ENCODE results near the gene RAB3B. TPM values are rescaled to one million over a fixed set of nuclear protein-coding genes. Genes with fewer than 3 reads are reported as not detected.
"Not testable (repeated sequence)": the region's sequence is repeated elsewhere in the genome, so short reads cannot be mapped to it uniquely, and the experiment has no call there.

Gene RAB3B
- total RNA-seq, 1 experiment from 2014 or later, result 2.7 TPM

DNA sequence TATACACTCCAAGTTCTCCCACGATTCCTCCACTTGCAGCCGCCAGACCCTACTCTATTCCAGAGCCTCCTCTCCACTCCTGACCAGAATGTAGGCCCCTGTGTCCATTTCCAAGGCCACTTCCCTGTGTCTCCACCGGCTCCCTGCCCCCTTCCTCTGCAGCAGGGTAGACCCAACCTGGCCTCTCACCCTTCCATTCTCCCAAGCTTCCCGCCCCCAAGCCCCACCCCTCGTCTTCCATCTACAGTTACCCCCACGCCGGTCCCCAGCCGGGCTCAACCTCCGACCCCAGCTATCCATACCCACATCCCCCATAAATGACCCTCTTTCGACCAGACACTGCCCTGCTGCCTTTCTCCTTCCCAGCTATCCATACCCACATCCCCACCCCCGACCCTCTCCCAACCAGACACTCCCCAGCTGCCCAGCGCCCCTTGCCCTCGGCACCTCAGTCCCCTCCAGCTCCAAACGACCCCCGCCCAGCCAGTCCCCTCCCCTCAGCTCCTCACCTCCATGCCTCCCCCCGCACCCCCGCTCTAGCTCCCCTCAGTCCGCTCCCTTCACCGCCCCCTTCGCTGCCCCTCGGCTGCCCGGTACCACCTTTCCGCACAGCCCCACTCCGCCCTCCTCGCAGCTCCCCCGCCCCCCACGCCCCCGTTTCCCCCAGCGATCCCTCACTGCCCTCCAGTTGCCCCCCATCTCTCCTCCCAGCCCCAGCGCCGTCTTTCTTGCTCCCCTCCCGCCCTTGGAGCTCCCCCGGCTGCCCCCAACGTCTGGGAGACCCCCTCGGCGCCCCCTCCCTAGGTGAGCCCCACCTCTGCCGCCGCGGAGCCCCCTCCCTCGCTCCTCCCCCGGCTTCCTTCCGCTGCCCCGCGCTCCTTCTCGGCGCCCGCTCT, 670 bp downstream of the RAB3B start:
- DNase-seq (ENCODE audit: low read depth), result no peak

DNA sequence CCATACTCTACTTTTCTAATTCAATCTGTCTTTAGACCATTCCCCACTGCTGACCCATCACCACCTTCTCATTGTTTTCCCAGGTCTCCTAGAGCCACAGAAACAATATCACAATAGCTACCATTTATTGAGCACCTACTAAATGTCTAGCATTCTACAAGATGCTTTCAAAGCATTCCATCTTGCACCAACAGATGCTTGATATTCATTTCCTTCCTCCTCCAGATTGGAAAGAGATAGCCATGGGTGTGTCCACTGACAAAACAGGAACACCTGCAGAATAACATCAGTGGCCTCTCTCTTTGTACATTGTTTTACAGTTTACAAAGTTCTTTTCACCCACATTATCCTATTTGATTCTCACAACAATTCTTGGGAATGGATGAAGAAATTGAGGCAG, 2.2 kb downstream of the RAB3B start:
- no peak for DNase-seq (ENCODE audit: low read depth)

DNA sequence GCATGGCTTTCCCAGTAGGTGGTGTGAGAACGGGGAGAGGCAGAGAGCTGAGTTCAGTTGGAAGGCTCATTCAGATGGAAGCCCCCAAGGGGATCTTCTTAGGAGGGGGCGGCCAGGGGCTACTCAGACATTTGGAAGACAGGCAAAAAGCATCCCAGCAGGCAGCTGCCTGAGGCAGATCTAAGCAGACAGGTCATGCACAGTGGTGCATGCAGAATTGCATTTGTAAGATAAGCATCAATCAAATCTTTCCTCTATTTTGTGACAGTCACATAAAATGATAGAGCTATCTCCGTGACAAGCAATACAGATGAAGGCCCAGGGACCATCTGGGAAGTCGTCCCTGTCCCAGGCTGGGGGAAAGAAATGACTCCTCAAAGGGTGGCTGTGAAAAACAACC, 3.8 kb downstream of the RAB3B start:
- DNase-seq (ENCODE audit: low read depth), result no peak

DNA sequence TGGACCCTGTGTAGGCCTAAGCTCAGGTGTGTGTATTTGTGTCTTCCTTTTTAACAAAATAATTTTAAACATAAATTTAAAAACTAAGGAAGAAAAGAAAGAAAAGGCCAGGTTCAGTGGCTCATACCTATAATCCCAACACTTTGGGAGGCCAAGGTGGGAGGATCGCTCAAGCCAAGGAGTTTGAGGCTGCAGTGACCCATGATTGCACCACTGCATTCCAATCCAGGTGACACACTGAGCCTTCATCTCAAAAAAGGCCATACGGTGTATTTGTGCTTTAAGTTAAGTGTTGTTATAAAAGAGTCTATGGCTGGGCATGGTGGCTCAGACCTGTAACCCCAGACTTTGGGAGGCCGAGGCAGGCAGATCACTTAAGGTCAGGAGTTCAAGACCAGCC, 8.3 kb downstream of the RAB3B start:
- DNase-seq (ENCODE audit: low read depth), result no peak

DNA sequence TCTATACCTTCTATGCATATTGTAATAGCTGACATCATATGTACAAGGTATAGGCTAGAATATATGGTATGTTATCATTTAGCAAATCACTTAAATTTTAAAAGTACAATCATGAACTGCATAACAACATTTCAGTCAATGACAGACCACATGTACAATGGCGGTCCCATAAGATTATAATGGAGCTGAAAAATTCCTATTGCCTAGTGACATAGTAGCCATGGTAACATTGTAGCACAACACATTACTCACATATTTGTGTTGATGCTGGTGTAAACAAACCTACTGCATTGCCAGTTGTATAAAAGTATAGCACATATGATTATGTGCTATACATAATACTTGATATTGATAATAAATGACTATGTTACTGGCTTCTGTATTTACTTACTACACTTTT, 8.9 kb downstream of the RAB3B start:
- DNase-seq (ENCODE audit: low read depth), result no peak

DNA sequence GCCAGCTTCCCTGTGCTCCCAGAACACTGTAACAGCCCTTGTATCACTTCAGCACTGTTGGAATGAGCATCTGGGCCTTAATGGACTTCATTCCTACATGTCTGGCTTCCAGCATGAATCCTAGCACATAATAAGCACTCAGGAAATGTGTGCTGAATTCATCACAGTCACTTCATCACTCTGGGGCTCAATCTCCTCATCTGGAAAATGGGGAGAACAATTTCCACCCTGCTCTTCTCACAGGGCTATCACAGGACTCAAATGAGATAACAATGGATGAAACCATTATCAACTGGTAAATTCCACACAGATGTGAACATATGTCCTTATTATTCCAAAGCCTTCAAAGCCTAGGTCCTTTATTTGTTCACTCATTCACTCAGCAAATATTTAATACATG, 12.4 kb downstream of the RAB3B start:
- no peak for DNase-seq (ENCODE audit: low read depth)

DNA sequence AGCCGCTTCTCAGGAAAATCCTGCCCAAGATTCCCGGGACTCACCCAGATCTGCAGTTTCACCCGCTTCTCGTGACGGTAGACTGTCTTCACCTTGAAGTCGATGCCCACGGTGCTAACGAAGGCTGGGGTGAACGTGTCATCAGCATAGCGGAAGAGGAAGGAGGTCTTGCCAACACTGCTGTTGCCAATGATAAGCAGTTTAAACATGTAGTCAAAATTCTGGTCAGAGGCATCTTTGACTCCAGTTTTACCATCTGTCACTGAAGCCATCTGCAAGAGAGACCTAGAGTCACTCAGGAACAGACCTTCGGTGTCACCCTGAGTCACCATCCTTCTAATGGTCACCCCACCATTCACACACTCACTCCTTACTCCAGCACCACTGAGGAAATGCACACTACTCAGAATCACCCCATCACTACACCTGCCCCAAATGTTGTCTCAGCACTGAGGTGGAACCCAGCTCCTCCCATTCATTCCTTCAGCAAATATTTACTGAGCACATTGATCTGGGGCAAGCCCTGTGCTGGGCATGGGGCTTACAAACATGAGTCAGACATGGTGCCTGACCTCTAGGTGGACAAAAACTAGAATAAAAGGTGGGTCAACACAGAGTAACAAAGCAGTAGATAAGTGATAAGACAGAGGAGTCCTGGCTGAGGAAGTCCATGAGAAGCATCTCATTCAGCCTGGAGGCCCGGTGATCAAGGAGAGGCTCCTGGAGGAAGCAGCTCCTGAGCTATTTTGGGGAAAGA, 13.5 kb downstream of the RAB3B start:
- DNase-seq (ENCODE audit: low read depth), result no peak

DNA sequence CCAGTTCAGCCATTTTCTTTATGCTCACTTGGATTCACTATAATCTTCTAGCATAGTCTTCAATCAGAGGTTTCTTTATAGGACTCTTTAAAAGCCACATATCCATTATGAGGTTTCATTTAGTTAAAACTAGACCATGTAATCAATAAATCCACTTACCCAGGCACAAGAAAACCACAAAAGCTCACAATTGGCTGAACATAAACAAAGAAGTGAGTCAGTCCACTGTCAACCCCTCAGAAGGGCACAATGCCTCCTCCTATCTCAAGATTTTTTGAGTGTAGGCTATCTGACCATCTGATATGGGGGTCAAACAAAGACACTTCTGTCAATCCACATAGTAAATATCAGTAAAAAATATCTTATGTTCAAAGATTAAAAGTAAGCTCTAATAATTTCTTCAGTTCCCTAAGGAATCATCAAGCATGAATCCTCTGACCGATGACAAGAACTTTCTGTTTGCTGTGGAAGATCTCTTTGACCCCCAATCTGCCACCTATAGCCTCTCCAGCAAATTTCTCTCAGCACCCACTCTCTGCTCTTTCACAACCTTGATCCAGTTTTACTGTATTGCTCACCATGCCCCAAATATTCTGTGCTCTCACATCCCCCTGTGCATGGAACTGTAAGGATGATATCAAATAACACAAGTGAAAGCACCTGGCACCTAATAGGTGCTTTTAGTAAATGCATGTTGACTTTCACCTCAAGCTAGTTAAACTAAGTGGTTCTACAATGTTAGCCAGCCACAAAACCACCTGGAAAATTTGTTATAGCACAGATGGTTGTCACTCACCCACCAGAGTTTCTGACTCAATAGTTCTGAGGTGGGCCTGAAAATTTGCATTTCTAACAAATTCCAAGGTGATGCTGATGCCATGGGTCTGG, 16.7 kb downstream of the RAB3B start:
- DNase-seq (ENCODE audit: low read depth), result peak; percentile 33

DNA sequence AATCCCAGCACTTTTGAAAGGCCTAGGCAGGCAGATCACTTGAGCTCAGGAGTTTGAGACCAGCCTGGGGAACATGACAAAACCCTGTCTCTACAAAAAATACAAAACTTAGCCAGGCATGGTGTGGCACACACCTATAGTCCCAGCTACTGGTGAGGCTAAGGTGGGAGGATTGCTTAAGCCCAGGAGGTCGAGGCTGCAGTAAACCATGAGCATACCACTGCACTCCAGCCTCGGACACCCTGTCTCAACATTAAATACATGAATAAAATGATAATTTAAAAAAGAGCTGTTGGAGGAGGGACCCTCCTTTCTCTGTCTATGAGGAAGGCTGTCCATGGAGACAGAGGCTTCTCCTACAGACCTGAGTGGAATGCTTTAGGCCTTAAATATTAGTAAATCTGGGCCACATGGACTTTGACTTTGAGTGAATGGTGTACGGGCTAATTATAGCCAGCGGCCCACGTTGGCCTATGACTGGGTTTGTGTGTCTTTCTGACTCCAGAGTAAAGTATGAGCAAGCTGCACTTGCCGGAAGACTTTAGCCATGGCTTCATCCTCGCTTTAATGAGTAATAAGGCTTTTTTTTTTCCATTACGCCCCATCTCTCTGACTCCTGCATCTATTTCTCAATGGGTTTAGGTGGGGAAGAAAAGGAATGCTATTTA, 21.3 kb downstream of the RAB3B start:
- peak; percentile 52 for DNase-seq (ENCODE audit: low read depth)

DNA sequence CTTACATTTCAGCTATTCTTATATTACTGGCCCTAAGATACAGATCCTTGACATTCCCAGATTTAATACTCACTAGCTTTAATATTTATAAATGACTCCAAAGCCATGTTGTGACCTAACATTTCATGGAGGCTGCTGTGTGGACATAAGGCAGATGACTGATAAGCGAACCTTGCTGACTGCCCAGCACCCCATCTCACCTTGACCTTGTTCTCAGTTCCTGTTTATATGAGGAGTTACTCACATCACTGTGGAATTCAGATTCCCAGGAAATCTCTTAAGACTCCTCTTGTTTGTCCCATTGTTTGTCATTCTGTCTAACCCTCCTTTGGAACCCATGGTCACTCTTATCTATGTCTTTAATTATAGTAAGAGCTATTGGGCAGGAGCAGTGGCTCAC, 21.9 kb downstream of the RAB3B start:
- no peak for DNase-seq (ENCODE audit: low read depth)

DNA sequence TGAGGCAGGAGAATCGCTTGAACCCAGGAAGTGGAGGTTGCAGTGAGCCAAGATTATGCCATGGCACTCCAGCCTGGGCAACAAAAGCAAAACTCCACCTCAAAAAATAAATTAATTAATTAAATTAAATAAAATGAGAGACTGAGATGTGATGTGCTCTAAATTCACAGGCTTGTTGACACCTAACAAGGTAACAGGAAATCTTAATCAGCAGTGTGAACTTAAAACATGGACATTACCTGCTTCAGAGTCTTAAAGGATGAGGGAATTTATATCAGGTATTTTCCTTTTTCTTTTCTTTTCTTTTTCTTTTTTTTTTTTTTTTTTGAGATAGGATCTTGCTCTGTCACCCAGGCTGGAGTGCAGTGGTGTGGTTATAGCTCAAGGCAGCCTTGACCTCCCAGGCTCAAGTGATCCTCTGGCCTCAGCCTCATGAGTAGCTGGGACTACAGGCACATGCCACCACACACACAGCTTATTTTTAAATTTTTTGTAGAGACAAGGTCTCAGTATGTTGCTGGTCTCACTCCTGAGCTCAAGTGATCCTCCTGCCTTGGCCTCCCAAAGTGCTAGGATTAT, 23.2 kb downstream of the RAB3B start:
- not testable (repeated sequence) for DNase-seq (ENCODE audit: low read depth)

DNA sequence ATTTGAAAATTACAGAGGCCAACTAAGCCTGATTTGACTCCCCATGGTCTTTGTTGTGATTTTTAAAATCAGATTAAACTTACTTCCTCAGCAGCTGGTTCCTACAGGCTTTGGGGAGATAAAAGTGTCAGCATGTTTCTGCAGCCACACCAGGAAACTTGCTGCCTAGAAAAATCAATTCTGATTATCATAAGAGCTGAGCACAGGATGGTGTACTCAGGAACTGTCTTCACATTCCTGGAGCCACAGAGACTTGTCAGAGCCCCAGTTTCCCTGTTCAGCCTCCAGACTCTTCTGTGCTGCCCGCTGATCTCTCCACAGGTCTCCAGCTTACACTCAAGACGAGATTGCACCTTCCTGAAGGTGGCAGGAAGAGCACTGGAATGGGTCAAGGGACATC, 23.9 kb downstream of the RAB3B start:
- DNase-seq (ENCODE audit: low read depth), result no peak

DNA sequence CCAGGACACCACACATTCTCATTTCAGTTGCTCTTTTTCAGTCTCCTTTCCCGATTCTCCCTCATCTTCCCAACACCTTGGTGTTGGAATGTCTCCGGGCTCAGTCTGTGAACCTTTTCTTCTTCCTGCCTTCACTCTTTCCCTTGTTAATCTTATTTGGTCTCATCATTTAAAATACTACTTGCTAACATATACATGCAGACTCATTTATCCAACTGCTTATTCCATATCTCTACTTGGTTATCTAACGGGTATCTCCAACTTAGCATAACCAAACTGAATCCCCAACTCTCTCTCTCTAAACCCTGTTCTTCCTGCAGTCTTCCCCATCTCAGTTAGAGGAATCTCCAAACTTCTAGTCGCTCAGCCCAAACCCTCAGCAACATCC, 26.2 kb downstream of the RAB3B start:
- no peak for DNase-seq (ENCODE audit: low read depth)

DNA sequence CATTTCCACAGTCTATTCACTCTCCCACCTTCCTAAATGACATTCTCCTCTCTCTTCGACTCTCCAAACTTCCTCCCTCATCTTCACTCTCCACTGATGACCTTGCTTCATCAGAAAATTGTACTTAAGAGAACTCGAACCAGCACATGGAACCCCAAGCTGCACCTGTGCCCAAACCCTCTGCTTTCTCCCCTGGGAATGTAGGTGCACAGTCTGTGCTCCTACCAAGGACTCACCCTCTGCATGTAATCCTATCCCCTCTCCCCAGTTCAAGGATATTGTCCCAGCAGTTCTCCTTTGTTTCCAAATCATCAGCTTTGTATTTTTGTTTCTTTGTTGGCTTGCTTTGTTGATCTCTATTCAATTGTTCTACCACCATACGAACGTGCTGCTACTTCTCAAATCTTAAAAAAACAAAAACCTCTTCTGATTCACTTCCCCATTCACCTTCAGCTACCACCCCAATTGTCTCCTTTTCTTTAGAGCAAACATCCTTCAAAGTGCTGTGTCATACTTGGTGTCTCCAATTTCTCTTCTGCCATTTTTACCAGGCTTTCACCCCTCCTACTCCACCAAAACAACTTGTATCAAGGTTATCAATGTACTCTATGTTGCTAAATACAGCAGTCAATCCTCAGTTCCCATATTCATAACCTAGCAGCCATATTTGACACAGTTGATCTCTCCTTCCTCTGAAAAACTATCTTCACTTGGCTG, 26.8 kb downstream of the RAB3B start:
- no peak for DNase-seq (ENCODE audit: low read depth)

DNA sequence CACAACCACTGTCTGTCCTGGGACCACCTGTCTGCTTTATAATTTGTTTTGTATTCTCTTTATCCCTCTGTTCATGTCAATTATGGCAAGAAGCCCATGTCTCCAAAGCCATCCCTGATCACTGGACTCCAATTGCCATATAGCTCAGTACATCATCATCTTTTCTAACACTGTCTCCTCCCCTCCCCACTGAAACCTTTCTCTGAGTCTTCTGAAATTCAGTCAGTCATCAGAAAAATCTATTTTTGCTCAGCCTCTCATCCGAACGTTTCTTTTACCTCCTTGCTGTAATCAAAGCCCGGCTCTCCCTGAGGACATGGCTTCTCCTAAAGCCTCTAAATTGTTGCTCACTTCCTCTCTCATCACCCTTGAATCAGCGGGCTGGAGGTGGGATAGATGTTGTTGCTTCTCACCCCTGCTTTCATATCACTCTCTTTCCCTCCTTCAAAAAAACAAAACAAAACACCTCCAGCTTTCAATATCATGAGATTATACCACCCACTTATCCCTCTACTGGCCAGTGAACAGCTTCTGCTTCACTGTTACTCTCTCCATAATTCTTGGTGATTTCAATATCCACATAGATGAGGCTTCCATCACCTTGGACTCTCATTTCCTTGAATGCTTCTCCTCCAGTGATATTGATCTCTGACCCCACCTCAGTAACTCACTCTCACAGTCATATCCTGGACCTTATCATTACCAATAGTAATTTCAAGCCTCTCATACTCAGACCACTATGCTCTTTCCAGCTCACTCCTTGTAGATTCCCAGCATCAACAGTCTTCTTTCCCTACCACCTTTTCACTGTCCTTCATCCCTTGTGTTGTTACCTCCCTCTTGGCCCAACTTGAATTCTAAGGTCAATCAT, 27.8 kb downstream of the RAB3B start:
- no peak for DNase-seq (ENCODE audit: low read depth)

DNA sequence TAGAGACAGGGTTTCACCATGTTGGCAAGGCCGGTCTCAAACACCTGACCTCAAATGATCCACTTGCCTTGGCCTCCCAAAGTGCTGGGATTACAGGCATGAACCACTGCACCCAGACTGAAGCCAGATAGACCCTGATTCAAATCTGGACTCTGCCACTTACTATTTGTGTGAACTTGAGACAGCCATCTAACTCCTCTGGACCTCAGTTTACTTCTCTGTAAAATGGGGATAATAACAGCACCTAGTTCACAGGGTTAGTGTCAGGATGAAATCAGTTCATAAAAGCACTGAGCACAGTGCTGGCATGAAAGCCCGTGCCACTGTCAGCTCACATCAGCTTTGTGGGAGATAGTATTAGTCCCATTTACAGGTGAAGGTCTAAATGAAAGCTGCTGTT, 28.5 kb downstream of the RAB3B start:
- no peak for DNase-seq (ENCODE audit: low read depth)

DNA sequence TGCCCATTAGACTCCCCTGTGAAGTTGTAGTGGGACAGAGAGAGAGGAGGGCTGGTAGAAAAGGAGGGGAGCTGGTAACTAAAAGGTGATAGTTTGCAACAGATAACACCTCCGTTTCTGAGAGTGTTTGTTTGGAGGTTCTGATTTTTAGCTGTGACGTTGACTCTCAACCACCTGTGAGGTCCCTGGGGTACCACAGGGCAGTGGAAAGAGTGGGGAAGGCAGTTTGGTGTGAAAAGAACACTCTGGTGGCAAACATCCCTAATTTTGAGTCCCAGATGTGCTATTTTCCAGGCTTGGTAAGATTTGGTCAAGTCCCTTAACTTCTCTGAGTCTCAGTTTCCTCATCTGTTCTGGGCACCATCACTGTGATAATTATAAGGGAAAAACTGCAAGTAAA, 29.3 kb downstream of the RAB3B start:
- DNase-seq (ENCODE audit: low read depth), result no peak

DNA sequence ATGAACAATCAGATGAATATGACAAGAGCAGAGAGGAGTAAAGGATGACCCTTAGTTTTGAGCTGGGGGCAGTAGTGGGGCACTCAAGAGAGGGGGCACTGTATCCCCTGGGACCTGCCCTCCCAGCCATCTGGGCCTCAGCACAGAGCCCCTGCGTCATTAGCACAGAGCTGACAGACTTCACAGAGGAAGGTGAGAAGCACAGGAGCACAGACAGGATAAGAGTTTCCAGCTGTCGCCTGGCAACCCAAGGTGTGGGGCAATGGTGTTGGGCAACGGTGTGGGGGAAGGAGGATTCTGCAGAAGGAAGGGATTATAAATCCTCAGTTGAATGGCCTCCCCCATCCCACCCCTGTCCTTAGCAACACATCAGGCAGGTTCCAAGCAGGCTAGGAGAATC, 30.2 kb downstream of the RAB3B start:
- no peak for DNase-seq (ENCODE audit: low read depth)

DNA sequence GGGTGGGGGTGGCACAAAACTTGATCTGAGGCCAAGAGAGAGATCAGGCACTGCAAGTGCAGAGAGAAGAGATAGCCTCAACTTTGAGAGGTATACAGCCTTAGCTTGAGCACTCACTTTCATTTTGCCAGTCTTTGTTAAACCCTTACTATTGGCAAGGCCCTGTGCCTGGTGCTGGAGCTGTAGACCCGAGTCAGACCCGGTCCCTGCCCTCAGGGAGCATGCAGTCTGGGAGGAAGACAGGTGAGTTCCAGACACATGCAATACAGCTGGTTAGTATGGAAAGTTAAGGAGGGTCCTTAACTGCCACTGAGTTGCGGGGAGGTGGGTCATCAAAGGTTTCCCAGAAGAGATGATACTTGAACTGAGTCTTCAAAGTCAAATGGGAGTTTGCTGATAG, 31.7 kb downstream of the RAB3B start:
- DNase-seq (ENCODE audit: low read depth), result no peak

DNA sequence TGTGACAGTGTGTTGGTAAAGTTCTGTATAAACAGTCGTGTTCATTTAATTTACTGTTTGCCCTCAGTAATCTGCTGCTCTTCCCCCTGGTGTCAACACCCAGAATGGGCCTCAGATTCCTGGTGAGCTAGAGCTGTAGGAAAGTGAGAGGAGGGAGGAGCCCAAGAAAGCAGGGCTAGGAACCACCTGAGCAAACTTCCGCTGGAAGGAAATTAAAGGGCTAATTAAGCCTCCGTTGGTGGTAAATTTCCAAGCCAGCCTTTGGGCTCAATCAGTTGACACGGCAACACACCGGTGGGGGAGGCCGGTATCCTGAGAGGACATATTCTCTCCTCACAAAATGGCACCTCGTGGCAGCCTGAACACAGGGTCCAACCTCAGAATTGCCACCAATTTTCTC, 32.9 kb downstream of the RAB3B start:
- DNase-seq (ENCODE audit: low read depth), result peak; percentile 14
